ENCODE measurements around the gene DHRS13.
"Not testable (repeated sequence)": the region's sequence is repeated elsewhere in the genome, so short reads cannot be mapped to it uniquely, and the experiment has no call there.

Gene DHRS13

GRCh38 chr17:28879886-28880571 lies 22.9 kb downstream of the DHRS13 start:
- no peak for DNase-seq

- no peak for DNase-seq
These were observed 23.9 kb downstream of the DHRS13 start for GRCh38 chr17:28878981-28879380.

GRCh38 chr17:28878158-28878910 lies 24.5 kb downstream of the DHRS13 start:
- no peak for DNase-seq

- not testable (repeated sequence) for DNase-seq
These were observed 25.6 kb downstream of the DHRS13 start for GRCh38 chr17:28877150-28877711.

- DNase-seq: no peak
These were observed 26.9 kb downstream of the DHRS13 start for GRCh38 chr17:28875848-28876550.

- DNase-seq: no peak
These were observed 28.1 kb downstream of the DHRS13 start for GRCh38 chr17:28874750-28875149.

- no peak for DNase-seq
These were observed 29.0 kb downstream of the DHRS13 start for GRCh38 chr17:28873839-28874238.

- no peak for DNase-seq
These were observed 31.8 kb downstream of the DHRS13 start for GRCh38 chr17:28871056-28871579.

- DNase-seq: no peak
These were observed 35.6 kb downstream of the DHRS13 start for GRCh38 chr17:28867276-28867675.

- no peak for DNase-seq
These were observed 36.7 kb downstream of the DHRS13 start for GRCh38 chr17:28865946-28866752.

GRCh38 chr17:28864991-28865849 lies 37.7 kb downstream of the DHRS13 start:
- no peak for DNase-seq

- no peak for DNase-seq
These were observed 38.9 kb downstream of the DHRS13 start for GRCh38 chr17:28863953-28864352.

GRCh38 chr17:28862561-28862960 lies 40.3 kb downstream of the DHRS13 start:
- no peak for DNase-seq

- no peak for DNase-seq
These were observed 41.3 kb downstream of the DHRS13 start for GRCh38 chr17:28861393-28862203.

GRCh38 chr17:28860363-28860808 lies 42.5 kb downstream of the DHRS13 start:
- no peak for DNase-seq

- DNase-seq: no peak
These were observed 44.0 kb downstream of the DHRS13 start for GRCh38 chr17:28858801-28859355.

- DNase-seq: no peak
These were observed 44.7 kb downstream of the DHRS13 start for GRCh38 chr17:28857905-28858800.

- DNase-seq: no peak
These were observed 46.8 kb downstream of the DHRS13 start for GRCh38 chr17:28856028-28856574.

GRCh38 chr17:28855336-28855679 lies 47.6 kb downstream of the DHRS13 start:
- no peak for DNase-seq

All from NCI-H2081 treated with DMSO at 0.1 percent for 48 hours (cell line).